ENCODE results near the gene PCDHA6.
"Not testable (repeated sequence)": the region's sequence is repeated elsewhere in the genome, so short reads cannot be mapped to it uniquely, and the experiment has no call there.

DNA sequence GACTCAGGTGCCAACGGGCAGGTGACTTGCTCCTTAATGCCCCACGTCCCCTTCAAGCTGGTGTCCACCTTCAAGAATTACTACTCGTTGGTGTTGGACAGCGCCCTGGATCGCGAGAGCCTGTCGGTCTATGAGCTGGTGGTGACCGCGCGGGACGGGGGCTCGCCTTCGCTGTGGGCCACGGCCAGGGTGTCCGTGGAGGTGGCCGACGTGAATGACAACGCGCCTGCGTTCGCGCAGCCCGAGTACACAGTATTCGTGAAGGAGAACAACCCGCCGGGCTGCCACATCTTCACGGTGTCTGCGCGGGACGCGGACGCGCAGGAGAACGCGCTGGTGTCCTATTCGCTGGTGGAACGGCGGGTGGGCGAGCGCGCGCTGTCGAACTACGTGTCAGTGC, 40.3 kb upstream of the PCDHA6 start:
- TF ChIP-seq, protein P1, sequence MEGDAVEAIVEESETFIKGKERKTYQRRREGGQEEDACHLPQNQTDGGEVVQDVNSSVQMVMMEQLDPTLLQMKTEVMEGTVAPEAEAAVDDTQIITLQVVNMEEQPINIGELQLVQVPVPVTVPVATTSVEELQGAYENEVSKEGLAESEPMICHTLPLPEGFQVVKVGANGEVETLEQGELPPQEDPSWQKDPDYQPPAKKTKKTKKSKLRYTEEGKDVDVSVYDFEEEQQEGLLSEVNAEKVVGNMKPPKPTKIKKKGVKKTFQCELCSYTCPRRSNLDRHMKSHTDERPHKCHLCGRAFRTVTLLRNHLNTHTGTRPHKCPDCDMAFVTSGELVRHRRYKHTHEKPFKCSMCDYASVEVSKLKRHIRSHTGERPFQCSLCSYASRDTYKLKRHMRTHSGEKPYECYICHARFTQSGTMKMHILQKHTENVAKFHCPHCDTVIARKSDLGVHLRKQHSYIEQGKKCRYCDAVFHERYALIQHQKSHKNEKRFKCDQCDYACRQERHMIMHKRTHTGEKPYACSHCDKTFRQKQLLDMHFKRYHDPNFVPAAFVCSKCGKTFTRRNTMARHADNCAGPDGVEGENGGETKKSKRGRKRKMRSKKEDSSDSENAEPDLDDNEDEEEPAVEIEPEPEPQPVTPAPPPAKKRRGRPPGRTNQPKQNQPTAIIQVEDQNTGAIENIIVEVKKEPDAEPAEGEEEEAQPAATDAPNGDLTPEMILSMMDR (IDR thresholded peaks at IDR 0.05), result not testable (repeated sequence)
- not testable (repeated sequence) for TF ChIP-seq POLR2A (IDR thresholded peaks at IDR 0.05)

Data from esophagus squamous epithelium (tissue), 4 donors.